Cardiac atrium fibroblast (primary cell): ENCODE data around the gene SLC16A11. TPM values are rescaled to one million over a fixed set of nuclear protein-coding genes. Genes with fewer than 3 reads are reported as not detected.

Experiments used
- total RNA-seq: library from RNA; depleted of rRNA; stranded (reverse); fragments of >200 nt; gene quantifications from 2 replicates; pipeline ENCODE4 v1.2.3, GENCODE V29; 2015

Gene SLC16A11
- total RNA-seq = not detected in 2 replicates

GRCh38 chr17:7043497-7044198 lies at the start of gene SLC16A11:
Gene SLC16A11, minus strand, starts transcription at chr17:7044092. Its CDS starts 579 bp downstream, at chr17:7043513.

GRCh38 chr17:7079581-7080455 lies 35.9 kb upstream of the SLC16A11 start, which contains the start of gene CLEC10A:
Gene CLEC10A, minus strand, starts transcription at chr17:7080251. Its CDS starts 1,439 bp downstream, at chr17:7078812.

DNA sequence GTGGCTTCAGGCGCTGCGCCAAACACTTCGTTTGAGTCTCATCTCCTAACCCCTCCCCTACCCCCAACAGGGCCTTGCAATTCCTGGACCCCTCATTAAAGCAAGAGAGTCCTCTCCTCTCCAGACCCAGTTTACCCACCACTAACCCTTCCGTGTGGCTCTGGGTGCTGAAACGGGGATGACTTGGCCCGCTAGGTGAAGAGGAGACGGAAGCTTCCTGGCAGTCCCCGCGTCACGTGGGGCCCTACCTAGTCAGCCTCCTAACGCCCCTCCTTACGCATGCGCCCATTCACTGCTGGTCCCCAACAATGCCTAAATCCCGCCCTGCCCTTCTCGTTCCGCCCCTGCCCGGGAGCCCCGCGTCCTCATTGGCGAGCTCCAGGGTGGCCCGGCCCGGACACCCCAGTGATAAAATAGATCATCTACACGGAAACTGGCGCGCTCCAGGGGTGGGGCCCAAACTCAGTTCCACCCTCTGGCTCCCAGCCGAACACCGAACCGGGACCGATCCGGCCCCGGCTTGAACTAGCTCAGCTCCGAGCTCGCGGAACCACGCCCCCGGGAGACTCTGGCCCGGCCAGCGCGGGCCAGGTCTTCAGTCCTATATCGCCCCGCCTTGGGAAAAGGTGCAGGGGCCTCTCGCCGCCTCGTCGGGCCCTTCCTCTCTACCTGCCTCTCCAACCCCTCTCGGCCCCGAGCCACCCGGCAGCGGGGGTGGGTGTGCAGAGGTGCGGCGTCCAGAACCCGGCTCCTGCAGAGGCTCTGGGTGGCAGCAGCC lies 8.1 kb downstream of the SLC16A11 start, which contains the start of gene SLC16A13:
Gene SLC16A13 (plus strand): TSS at position 425 of the 778 bp plus-strand sequence. CDS start 368 bp downstream, outside the sequence.

DNA sequence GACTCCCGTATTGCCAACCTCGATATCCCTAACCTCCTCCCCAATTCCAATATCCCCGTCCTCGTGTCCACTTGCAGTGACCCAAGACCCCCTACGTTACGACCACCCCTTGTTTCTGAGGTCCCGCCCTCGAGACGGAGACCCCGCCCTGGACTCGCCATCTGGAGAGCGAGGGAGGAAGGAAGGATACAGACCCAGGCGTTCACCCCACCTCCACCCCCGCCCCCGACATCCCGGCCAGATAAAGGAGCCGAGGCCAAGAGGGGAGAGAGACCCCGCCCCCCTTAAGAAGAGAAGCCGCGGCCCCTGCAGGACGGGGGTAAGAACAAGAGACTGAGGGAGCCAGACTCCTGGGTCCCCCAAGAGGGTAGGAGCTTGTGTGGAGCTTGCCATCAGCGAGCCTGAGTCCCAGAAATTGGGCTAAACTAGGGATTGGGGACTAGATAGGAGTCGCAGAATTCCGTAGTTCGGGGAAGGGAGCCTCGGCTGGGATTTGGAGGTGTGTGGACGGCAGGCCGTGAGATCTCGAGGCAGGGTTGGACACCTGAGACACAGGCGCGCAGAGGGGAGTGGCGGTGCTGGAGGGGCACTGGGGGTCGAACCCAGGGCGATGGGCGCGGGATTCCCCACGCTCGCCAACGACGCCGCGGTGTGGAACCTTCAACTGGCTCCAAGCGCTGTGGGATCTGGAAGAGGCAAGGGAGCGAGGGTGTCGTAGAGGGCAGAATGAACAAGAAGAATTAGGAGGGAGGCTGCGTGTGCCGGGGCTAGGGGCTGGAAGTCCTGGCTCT lies 20.9 kb downstream of the SLC16A11 start, which contains the start of gene BCL6B:
Gene BCL6B (plus strand): TSS at position 270 of the 791 bp plus-strand sequence. CDS start 622 bp downstream, outside the sequence.

DNA sequence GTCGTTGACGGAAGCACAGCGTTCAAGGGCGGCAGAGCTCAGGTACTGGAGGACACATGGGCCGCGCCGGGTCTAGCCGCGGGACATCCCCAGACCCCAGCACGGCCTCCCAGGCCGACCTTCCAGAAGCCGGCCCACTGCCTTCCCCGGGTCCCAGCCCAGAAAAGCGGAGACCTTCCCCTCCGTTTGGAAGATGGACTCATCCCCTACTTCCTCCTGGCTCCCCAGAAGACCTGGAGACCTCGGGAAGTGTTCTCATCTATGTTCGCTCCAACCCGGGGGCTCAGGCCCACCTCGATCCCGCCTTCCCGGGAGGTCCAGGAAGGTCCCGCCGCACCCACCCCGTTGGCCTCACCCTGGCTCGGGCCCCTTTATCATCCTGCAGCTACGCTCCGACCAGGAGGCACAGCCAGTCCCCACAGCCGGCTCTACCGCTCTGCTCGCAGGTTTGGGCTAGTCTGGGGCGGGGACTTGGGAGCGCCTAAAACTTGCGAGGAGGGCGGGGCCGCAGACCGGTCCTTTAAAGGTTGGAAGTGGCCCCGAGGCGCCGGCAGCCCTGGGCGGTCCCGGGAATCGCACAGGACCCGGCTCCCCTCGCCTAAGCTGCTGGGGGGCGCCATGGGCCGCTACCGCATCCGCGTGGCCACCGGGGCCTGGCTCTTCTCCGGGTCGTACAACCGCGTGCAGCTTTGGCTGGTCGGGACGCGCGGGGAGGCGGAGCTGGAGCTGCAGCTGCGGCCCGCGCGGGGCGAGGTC lies 48.2 kb downstream of the SLC16A11 start, which contains the start of gene ALOX12:
Gene ALOX12 (plus strand): TSS at position 550 of the 756 bp plus-strand sequence. CDS start 69 bp downstream, at position 619.

Other genes with a start within 250 kb of the SLC16A11 start
- gene TEKT1, start 212.4 kb downstream of the SLC16A11 start, total RNA-seq = not detected in 2 replicates
- gene ALOX12, start 48.0 kb downstream of the SLC16A11 start, total RNA-seq = not detected in 2 replicates
- 237 and 238 TPM in 2 replicates for gene RNASEK, start 31.5 kb downstream of the SLC16A11 start, total RNA-seq
- 0.90 and 4.7 TPM in 2 replicates for gene BCL6B, start 21.0 kb downstream of the SLC16A11 start, total RNA-seq
- 0.90 and 1.1 TPM in 2 replicates for gene SLC16A13, start 8.1 kb downstream of the SLC16A11 start, total RNA-seq
- gene CLEC10A, start 36.2 kb upstream of the SLC16A11 start, total RNA-seq = not detected in 2 replicates
- gene ASGR2, start 70.7 kb upstream of the SLC16A11 start, total RNA-seq = not detected in 2 replicates
- 0.18 and 1.1 TPM in 2 replicates for gene ASGR1, start 135.3 kb upstream of the SLC16A11 start, total RNA-seq
- gene DLG4, start 175.7 kb upstream of the SLC16A11 start, total RNA-seq = 17.3 and 17.7 TPM in 2 replicates
- gene ACADVL, start 175.8 kb upstream of the SLC16A11 start, total RNA-seq = 559 and 643 TPM in 2 replicates
- 33.4 and 33.9 TPM in 2 replicates for gene DVL2, start 190.4 kb upstream of the SLC16A11 start, total RNA-seq
- gene PHF23, start 195.4 kb upstream of the SLC16A11 start, total RNA-seq = 41.3 and 81.2 TPM in 2 replicates
- gene GABARAP, start 198.4 kb upstream of the SLC16A11 start, total RNA-seq = 160 and 299 TPM in 2 replicates
- gene CTDNEP1, start 207.6 kb upstream of the SLC16A11 start, total RNA-seq = 65.3 and 66.3 TPM in 2 replicates
- 22.5 and 28.7 TPM in 2 replicates for gene ELP5, start 208.1 kb upstream of the SLC16A11 start, total RNA-seq
- gene CLDN7, start 218.4 kb upstream of the SLC16A11 start, total RNA-seq = 0.16 and 2.0 TPM in 2 replicates
- 0.18 TPM in 1 of 2 replicates, not detected in the other for gene SLC2A4, start 237.6 kb upstream of the SLC16A11 start, total RNA-seq